Left hindlimb (tissue), 1 donor: ENCODE data around the gene SRRT.

ENCODE experiments used
- DNase-seq: peaks from one replicate; pipeline ENCODE4 v3.0.0-alpha.2; 2018

Gene SRRT

GRCh38 chr7:100882785-100883526, 8.1 kb downstream of the SRRT start:
- DNase-seq: no peak

GRCh38 chr7:100884736-100885439, 10.0 kb downstream of the SRRT start:
- no peak for DNase-seq

GRCh38 chr7:100885440-100886141, 10.7 kb downstream of the SRRT start:
- no peak for DNase-seq

- DNase-seq: no peak
These were observed 11.4 kb downstream of the SRRT start for GRCh38 chr7:100886142-100886935.

- no peak for DNase-seq
These were observed 12.1 kb downstream of the SRRT start for GRCh38 chr7:100886936-100887515.

- DNase-seq: no peak
These were observed 12.8 kb downstream of the SRRT start for GRCh38 chr7:100887516-100888290.

GRCh38 chr7:100888291-100888987, 13.5 kb downstream of the SRRT start:
- DNase-seq: no peak

GRCh38 chr7:100888988-100889750, 14.3 kb downstream of the SRRT start, which contains the start of gene UFSP1:
TSS of gene UFSP1 (minus strand) at chr7:100889715. CDS start at chr7:100889271, 444 bp downstream.
- DNase-seq: no peak

GRCh38 chr7:100890653-100891567, 16.0 kb downstream of the SRRT start:
- peak; percentile 64 for DNase-seq

- no peak for DNase-seq
These were observed 16.8 kb downstream of the SRRT start for GRCh38 chr7:100891568-100892247.

GRCh38 chr7:100892364-100893317, 17.7 kb downstream of the SRRT start:
- DNase-seq: no peak

GRCh38 chr7:100893318-100893895, 18.5 kb downstream of the SRRT start:
- DNase-seq: no peak

GRCh38 chr7:100893910-100894721, 19.2 kb downstream of the SRRT start:
- peak; percentile 40 for DNase-seq

GRCh38 chr7:100894860-100895700, 20.2 kb downstream of the SRRT start:
- peak; percentile 73 for DNase-seq

GRCh38 chr7:100895701-100895955, 20.7 kb downstream of the SRRT start, which contains the start of gene ACHE:
TSS of gene ACHE (minus strand) at chr7:100895888. CDS start at chr7:100894232, 1,656 bp downstream.
- no peak for DNase-seq
